Left lung (tissue), 10 donors: Measurements from ENCODE around the gene PNMA1. TPM values are rescaled to one million over a fixed set of nuclear protein-coding genes. Genes with fewer than 3 reads are reported as not detected.

Experiments used
- ATAC-seq: fragments of 200-7000 bp; cut with Tn5 transposase; one replicate; pipeline ENCODE4 v1.9.1; 2020; ENCODE audit warnings: moderate library complexity
- DNase-seq, 4 donors: peaks; one replicate each; pipeline ENCODE4 v3.0.0-alpha.2; 2013 to 2020
- H3K27ac ChIP-seq, 2 donors: fragments of 200-600 bp; sonication (generic) in 1 of 2; one replicate each; pipeline versions ENCODE4 v1.5.0 to v1.8.0; 2020 to 2021
- H3K27me3 ChIP-seq, 2 donors: fragments of 200-600 bp; sonication (generic) in 1 of 2; one replicate each; pipeline versions ENCODE4 v1.5.0 to v1.8.0; 2020 to 2021
- H3K36me3 ChIP-seq, 2 donors: fragments of 200-600 bp; sonication (generic) in 1 of 2; one replicate each; pipeline versions ENCODE4 v1.5.0 to v1.8.0; 2020 to 2021
- H3K4me1 ChIP-seq, 2 donors: fragments of 200-600 bp; one replicate each; pipeline ENCODE4 v1.8.0; 2021
- H3K4me3 ChIP-seq, 2 donors: fragments of 200-600 bp; sonication (generic) in 1 of 2; one replicate each; pipeline versions ENCODE4 v1.5.0 to v1.8.0; 2020 to 2021; ENCODE audit warnings: mild to moderate bottlenecking in 1 of 2
- H3K9me3 ChIP-seq, 2 donors: fragments of 200-600 bp; sonication (generic) in 1 of 2; one replicate each; pipeline versions ENCODE4 v1.5.0 to v1.8.0; 2020 to 2021
- CTCF ChIP-seq, 2 donors: fragments of 200-600 bp; sonication (generic) in 1 of 2; IDR thresholded peaks; one replicate each; pipeline versions ENCODE4 v1.5.0 to v1.8.0; 2021; ENCODE audit warnings: antibody characterized with exemption in 2 of 2
- intact Hi-C, 2 donors: fragments of 100-400 bp; cut with DNase I; formaldehyde crosslinking; loops; one replicate each; pipeline versions ENCODE4 v1.11.2 to v1.14.2; 2022
- microRNA-seq, 2 donors: library from miRNA; unstranded; fragments of <30 nt; microRNA quantifications; one replicate each; pipeline ENCODE4, GENCODE V29; 2019
- polyA plus RNA-seq, 6 donors: library from polyadenylated mRNA; unstranded; fragments of 120-200 nt; gene quantifications; one replicate each; pipeline ENCODE4 v1.2.1, GENCODE V29; 2013; ENCODE audit not compliant: insufficient read length in 6 of 6
- total RNA-seq, 2 donors: library from RNA; stranded (reverse); fragmentation: NEBNext Ultra II Directional; extraction: Animal tissue kit (Norgen Biotek cat#: 25700); gene quantifications; one replicate each; pipeline ENCODE4 v1.2.1, GENCODE V29; 2021
- donor health status: DM: no; HTN: yes; CAD: no.
- donor health status: DM: no; HTN: no; CAD: no.

PNMA1 gene
- total and polyA plus RNA-seq, 8 donors: 30.8 to 56.3 (median 46.2) TPM

DNA sequence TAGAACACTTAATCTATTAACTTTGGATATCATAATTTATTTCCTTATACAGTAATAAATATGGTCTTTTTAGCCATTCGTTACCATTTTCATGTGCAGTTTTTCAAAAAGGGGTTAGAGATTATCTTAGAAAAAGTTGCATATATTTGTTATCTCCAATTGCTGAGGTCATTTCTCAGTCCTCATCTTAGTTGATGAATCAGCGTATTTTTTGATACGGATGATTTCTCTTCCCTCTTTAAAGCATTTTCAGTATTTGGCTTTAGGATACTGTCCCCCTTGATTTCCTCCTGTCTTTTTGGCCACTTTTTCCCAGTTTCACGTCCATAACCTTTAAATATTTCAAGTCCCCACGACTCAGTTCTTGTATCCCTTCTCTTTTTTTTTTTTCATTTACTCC lies 47.6 kb downstream of the PNMA1 start:
- intact Hi-C loops: no loop called here
- no peaks in the 10 kb centered on the region for H3K4me1 ChIP-seq
- H3K27ac ChIP-seq: no peak overlapping the region
- DNase-seq (no peak), ATAC-seq (no peak)
- peaks cover 0 to 5% of the 10 kb centered on the region in 2 donors for H3K36me3 ChIP-seq
- no peak for TF ChIP-seq CTCF (IDR thresholded peaks at IDR 0.05)
- H3K9me3 ChIP-seq: no peaks in the 10 kb centered on the region
- H3K27me3 ChIP-seq: no peaks in the 10 kb centered on the region
- H3K4me3 ChIP-seq: no peak overlapping the region

GRCh38 chr14:73665130-73665529 lies 49.1 kb downstream of the PNMA1 start:
- no peaks in the 10 kb centered on the region for H3K4me1 ChIP-seq
- no peaks in the 10 kb centered on the region for H3K27me3 ChIP-seq
- intact Hi-C loops: no loop called here
- no peak for DNase-seq
- no peak for TF ChIP-seq CTCF (IDR thresholded peaks at IDR 0.05)
- peaks cover 0 to 5% of the 10 kb centered on the region in 2 donors for H3K36me3 ChIP-seq
- ATAC-seq: no peak
- no peaks in the 10 kb centered on the region for H3K9me3 ChIP-seq
- no peak overlapping the region for H3K4me3 ChIP-seq
- no peak overlapping the region for H3K27ac ChIP-seq

- ATAC-seq (no peak), DNase-seq (no peak)
- H3K27me3 ChIP-seq: no peaks in the 10 kb centered on the region
- TF ChIP-seq CTCF (IDR thresholded peaks at IDR 0.05): no peak
- H3K4me3 ChIP-seq: no peak overlapping the region
- intact Hi-C loops: no loop called here
- no peak overlapping the region for H3K27ac ChIP-seq
- H3K9me3 ChIP-seq: no peaks in the 10 kb centered on the region
- no peaks in the 10 kb centered on the region for H3K4me1 ChIP-seq
- H3K36me3 ChIP-seq: peaks cover 0 to 8% of the 10 kb centered on the region in 2 donors
Observed at GRCh38 chr14:73663548-73664212, 50.5 kb downstream of the PNMA1 start.

GRCh38 chr14:73662487-73662943 lies 51.7 kb downstream of the PNMA1 start:
- ATAC-seq (peak; percentile 87), DNase-seq (peak in 1 of 4 donors; percentile 41)
- Histone ChIP-seq H3K27ac (no peak overlapping the region), H3K4me1 (no peaks in the 10 kb centered on the region), H3K27me3 (no peaks in the 10 kb centered on the region), H3K4me3 (no peak overlapping the region), H3K9me3 (no peaks in the 10 kb centered on the region), H3K36me3 (peaks cover 0 to 8% of the 10 kb centered on the region in 2 donors)
- no peak for TF ChIP-seq CTCF (IDR thresholded peaks at IDR 0.05)
- intact Hi-C loops: no loop called here

DNA sequence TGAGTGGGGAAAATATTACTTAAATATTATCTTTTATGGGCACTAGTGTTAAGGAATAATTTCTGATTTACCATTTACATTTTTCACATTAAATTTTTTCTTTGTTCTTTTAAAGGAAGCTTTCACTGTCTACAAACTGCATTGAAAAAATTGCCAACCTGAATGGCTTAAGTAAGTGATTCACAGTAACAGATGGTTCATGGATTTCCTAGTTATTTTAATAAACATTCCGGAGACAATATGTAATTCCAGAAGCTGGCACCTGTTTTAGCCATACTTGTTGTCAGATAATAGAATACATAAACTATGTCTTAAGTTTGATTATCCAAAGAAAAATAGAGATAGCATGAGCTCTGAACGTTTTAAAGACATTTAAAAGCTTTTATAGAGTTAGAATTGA lies 52.3 kb downstream of the PNMA1 start:
- H3K4me1 ChIP-seq: no peaks in the 10 kb centered on the region
- H3K27ac ChIP-seq: no peak overlapping the region
- no peak for DNase-seq
- H3K27me3 ChIP-seq: no peaks in the 10 kb centered on the region
- no peak overlapping the region for H3K4me3 ChIP-seq
- ATAC-seq: no peak
- H3K36me3 ChIP-seq: peaks cover 0 to 8% of the 10 kb centered on the region in 2 donors
- intact Hi-C loops: no loop called here
- no peaks in the 10 kb centered on the region for H3K9me3 ChIP-seq
- no peak for TF ChIP-seq CTCF (IDR thresholded peaks at IDR 0.05)

Small RNA genes within 50 kb of the gene (microRNA-seq; reads per million reads assigned to microRNA genes)
- gene MIR4505: 0 to 0.14 reads per million in 2 donors

Other genes starting within 250 kb of the PNMA1 start
- 10 to 100 TPM; 11.9 to 14.7 TPM for gene RIOX1, start 223.5 kb downstream of the PNMA1 start, total RNA-seq
- 1 to 10 TPM; 6.2 to 9.8 (median 8.5) TPM for gene RIOX1, start 223.5 kb downstream of the PNMA1 start, polyA plus RNA-seq
- 10 to 100 TPM; 11.5 to 13.6 TPM for gene ACOT1, start 177.2 kb downstream of the PNMA1 start, total RNA-seq
- gene ACOT1, start 177.2 kb downstream of the PNMA1 start, polyA plus RNA-seq: 1 to 10 TPM; 1.6 to 4.3 (median 2.4) TPM
- gene HEATR4, start 155.4 kb downstream of the PNMA1 start, total RNA-seq: under 1 TPM; 0.41 to 0.63 TPM
- 1 to 10 TPM; 1.3 to 1.7 (median 1.5) TPM for gene HEATR4, start 155.4 kb downstream of the PNMA1 start, polyA plus RNA-seq
- gene ACOT2, start 145.2 kb downstream of the PNMA1 start, total RNA-seq: 10 to 100 TPM; 32.5 to 44.5 TPM
- gene ACOT2, start 145.2 kb downstream of the PNMA1 start, polyA plus RNA-seq: 10 to 100 TPM; 24.4 to 32.3 (median 28.8) TPM
- gene ACOT4, start 122.5 kb downstream of the PNMA1 start, total RNA-seq: 1 to 10 TPM; 2.7 to 4.8 TPM
- gene ACOT4, start 122.5 kb downstream of the PNMA1 start, polyA plus RNA-seq: under 1 TPM; 0.53 to 0.85 (median 0.72) TPM
- not detected for gene ACOT6, start 101.9 kb downstream of the PNMA1 start, total RNA-seq
- gene ACOT6, start 101.9 kb downstream of the PNMA1 start, polyA plus RNA-seq: not detected
- gene DNAL1, start 69.4 kb downstream of the PNMA1 start, total RNA-seq: 10 to 100 TPM; 14.8 to 15.0 TPM
- gene DNAL1, start 69.4 kb downstream of the PNMA1 start, polyA plus RNA-seq: 10 to 100 TPM; 14.6 to 19.5 (median 17.6) TPM
- gene PTGR2, start 137.4 kb upstream of the PNMA1 start, total RNA-seq: 1 to 10 TPM; 9.9 to 10.0 TPM
- 10 to 100 TPM; 10.1 to 17.2 (median 12.2) TPM for gene PTGR2, start 137.4 kb upstream of the PNMA1 start, polyA plus RNA-seq
- 10 to 100 TPM; 38.7 to 41.6 TPM for gene ZNF410, start 172.5 kb upstream of the PNMA1 start, total RNA-seq
- gene ZNF410, start 172.5 kb upstream of the PNMA1 start, polyA plus RNA-seq: 10 to 100 TPM; 46.0 to 55.6 (median 51.5) TPM
- 1 to 10 TPM; 3.0 to 3.9 TPM for gene FAM161B, start 235.7 kb upstream of the PNMA1 start, total RNA-seq
- 10 to 100 TPM; 10.7 to 14.2 (median 13.7) TPM for gene FAM161B, start 235.7 kb upstream of the PNMA1 start, polyA plus RNA-seq
- 10 to 100 TPM; 17.8 to 18.5 TPM for gene COQ6, start 235.9 kb upstream of the PNMA1 start, total RNA-seq
- 10 to 100 TPM; 30.3 to 38.0 (median 31.8) TPM for gene COQ6, start 235.9 kb upstream of the PNMA1 start, polyA plus RNA-seq